HG03196 (cell line): Measurements from ENCODE around the gene ANKRD11.
"Not testable (repeated sequence)": the region's sequence is repeated elsewhere in the genome, so short reads cannot be mapped to it uniquely, and the experiment has no call there.

Experiments
- ATAC-seq: cut with Tn5 transposase; IDR thresholded peaks from one replicate; pipeline ENCODE4 v1.9.1; 2021; ENCODE audit not compliant: unreplicated experiment

The ANKRD11 gene

DNA sequence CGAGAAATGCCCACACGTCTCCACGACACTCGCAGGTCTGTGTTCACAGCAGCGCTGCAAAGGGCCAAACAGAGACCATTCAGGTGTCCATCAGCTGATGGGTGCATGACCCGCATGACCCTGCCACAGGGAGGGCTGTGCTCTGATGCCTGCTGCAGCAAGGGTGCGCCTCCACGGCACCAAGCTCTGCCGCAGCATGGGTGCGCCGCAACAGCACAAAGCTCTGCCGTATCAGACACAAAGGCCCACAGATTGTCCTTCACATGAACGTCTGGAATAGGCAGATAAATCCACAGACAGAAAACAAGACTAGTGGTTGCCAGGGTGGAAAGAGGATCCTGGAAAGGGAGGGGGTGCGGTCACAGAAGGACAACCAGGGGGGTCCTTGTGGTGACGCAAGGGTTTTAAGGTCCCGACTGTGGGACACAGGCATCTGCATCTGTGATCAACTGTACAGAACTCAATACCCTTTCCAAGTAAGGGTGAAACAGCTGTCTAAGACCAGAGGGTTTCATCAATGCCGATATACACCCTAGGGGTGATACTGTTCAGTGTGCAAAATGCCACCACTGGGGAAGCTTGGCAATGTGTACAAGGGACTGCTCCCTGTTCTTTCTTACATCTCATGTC is 121.0 kb downstream of the ANKRD11 start:
- no peak for ATAC-seq

DNA sequence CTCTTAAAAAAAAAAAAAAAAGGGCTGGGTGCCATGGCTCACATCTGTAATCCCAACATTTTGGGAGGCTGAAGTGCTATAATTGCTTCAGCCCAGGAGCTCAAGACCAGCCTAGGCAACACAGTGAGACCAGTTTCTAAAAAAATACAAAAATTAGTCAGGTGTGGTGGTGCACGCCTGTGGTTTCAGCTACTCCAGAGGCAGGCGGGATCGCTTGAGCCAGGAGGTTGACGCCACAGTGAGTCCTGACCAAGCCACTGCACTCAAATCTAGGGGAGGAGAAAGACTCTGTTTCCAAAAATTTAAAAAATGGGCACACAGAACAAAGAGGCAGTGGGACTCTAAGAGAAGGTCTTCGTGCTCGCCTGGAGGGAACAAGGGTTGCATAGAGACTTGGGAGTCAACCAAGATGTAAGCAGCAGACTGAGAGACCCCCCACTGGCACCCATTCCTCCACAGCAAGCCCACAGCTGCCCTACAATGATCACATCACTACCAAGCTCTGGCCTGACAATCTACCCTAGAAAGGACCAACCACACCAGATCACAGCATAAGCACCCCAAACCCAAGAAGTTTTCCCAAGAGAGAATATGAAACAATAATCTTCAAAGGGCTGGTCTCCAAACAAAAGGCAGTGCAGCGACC is 121.6 kb downstream of the ANKRD11 start:
- no peak for ATAC-seq

- no peak for ATAC-seq
Observed at GRCh38 chr16:89367538-89367915, 122.8 kb downstream of the ANKRD11 start.

DNA sequence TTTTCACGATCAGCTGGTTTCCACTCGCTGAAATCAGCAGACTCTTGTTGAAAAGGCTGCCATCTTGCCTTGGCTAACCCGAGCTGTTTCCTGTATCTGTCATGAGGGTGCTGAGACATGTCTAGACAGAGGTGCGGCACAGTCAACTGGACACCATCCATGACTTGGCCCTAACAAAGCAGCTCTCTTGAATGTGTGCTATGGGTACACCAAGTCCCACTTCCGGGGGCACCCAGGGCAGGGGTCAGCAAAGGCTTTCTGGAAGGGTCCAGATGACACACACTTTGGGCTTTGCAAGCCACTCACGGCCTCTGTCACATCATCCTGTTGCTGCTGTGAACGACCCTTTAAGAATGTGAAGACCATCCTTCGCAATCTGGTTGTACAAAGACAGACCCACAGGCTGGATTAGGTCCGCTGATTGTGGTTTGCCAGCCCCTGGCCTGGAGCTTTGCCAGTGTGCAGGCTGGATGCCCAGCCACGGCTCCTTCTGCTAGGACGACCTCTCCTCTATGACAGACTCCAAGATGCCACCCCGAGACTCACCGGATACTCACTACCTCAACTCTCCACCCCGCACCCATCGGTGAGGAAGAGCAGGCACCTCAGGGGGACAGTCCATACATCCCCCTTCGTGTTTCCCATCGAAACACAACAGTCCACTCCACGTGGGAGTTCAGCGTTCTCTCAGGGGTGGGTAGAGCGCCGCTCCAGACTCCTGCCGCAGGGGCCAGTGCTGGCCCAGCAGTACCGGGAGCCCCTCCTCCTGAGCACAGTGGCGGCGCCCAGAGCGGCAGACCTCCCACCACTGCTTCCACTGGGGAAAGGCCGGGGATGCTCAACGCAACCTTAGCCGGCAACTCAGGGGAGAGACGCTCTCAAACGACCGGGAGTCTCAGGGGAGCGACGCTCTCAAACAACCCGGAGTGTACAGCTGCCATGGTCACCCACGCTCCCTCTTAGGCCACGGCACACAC is 123.5 kb downstream of the ANKRD11 start:
- ATAC-seq: no peak

DNA sequence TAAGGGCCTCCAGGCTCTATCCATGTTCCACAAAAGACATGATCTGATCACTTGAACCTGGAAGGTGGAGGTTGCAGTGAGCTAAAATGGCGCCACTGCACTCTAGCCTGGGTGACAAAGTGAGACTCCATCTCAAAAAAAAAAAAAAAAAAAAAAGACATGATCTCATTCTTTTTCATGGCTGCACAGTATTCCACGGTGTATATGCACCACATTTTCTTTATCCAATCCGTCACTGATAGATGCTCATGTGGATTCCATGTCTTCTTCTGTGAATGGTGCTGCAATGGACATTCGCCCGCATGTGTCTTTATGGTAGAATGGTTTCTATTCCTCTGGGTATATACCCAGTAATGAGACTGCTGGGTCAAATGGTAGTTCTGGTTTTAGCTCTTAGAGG is 124.4 kb downstream of the ANKRD11 start:
- ATAC-seq: no peak

- ATAC-seq: no peak
Observed at GRCh38 chr16:89365044-89365467, 125.3 kb downstream of the ANKRD11 start.

- ATAC-seq: no peak
Observed at GRCh38 chr16:89364606-89365005, 125.8 kb downstream of the ANKRD11 start.

- no peak for ATAC-seq
Observed at GRCh38 chr16:89363621-89364393, 126.6 kb downstream of the ANKRD11 start.

DNA sequence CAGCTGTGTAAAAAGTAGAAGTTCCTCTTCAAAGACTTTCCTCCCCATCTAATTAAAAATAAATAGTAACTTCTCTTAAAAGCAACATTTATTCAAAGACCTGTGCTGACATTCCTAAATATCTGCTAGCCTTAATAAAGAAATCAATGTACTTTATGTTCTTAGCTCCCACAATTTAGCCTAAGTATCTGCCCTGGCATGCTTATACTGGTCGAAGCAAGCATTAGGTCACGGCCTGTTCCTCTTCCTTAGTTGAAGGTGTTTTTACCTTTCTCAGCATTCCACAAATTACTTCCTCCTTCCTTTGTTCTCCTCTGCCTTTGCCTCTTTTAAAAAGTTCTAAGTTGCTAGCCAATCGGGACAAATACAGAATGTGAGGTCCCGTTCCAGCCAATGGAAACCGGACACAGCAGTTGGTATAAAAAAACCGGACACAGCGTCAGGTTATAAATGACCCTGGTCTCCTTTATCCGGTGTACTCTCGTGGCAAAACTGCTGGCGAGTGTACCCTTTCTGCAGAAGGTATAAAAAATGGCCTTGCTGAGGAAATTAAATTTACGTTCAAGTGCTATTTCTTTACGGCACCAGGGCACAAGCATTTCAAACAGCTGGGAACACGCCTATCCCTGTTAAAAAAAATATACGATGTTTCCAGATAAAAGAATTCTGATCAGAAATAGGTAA is 127.7 kb downstream of the ANKRD11 start:
- ATAC-seq: not testable (repeated sequence)

- ATAC-seq: no peak
Observed at GRCh38 chr16:89361751-89362539, 128.4 kb downstream of the ANKRD11 start.

DNA sequence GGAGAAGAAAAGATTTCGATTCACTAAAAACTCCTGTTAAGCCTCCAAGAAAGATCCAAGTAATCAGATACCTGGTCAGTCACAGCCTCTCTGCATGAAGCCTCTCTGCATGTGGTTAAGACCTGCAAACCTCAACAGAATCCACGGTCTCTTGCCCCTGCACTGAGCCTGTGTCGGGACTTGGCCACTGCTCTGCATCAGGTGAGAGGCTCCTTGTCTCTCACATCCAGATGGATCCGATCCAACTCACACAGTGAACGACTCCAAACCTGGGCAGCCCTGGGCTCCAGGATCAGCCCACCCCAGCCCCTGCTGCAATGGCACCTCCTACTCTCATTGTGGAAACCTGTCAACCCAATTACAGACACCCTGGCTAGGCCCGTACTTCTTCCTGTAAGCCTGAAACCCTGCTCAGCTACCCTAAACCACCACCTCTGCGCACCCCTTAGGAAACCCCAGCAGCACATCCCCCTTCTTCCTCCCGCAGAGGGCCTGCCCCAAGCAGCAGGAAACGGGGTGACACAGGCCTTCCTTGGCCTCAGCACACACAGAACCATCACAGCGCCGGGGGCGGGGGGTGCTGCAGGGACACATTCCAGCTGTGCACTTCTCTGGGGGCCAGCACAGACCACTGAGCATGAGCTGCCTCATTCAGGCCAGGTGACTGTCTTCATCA is 129.5 kb downstream of the ANKRD11 start:
- peak; percentile 46 for ATAC-seq

- no peak for ATAC-seq
Observed at GRCh38 chr16:89359264-89360147, 130.9 kb downstream of the ANKRD11 start.

DNA sequence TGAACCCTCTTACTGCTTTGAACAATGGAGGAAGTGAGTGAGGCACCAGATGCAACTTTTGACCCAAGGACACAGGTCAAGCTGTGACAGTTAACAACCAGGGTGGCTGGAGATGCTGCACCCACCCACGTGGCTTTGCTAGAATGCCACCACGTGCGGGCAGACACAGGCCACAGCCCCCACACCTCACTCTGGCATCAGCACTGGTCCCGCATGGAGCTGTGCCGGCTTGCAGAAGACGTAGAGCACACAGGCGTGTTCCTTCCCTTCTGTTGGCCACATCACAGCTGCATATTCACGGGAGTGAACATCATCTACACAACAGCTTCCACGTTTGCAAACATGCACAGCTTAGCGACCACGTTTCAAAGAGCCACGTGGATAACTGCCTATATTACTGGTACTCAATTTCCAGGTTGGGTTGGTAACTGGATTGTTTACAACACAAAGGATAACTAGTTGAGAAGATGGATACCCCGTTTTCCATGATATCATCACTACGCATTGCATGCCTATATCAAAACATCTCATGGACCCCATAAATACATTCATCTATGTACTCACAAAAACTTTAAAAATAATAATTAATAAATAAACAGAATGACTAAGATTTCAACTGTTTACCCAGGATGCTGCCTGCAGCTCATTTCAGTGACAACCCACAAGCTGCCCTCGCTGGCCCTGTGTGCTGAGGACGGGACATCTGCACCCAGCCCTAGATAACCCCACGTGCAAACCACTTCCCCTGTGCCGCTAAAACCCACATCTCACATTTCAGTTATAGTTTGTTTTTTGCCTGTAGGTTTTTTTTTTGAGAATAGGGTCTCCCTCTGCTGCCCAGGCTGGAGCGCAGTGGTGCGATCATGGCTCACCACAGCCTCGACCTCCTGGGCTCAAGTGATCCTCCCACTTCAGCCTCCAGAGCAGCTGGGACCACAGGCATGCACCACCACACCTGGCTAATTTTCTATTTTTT is 132.0 kb downstream of the ANKRD11 start:
- ATAC-seq: no peak

GRCh38 chr16:89357055-89357816 is 133.1 kb downstream of the ANKRD11 start:
- ATAC-seq: no peak

- no peak for ATAC-seq
Observed at GRCh38 chr16:89355686-89356085, 134.7 kb downstream of the ANKRD11 start.

GRCh38 chr16:89355007-89355406 is 135.4 kb downstream of the ANKRD11 start:
- no peak for ATAC-seq
